WTC11 (cell line): ENCODE data around the gene PISD. TPM values are rescaled to one million over a fixed set of nuclear protein-coding genes. Genes with fewer than 3 reads are reported as not detected.

ENCODE experiments used
- ATAC-seq: fragments of 200-7000 bp; cut with Tn5 transposase; 2 replicates; pipeline ENCODE4 v1.10.0; 2021; ENCODE audit warnings: mild to moderate bottlenecking, moderate library complexity
- CTCF ChIA-PET: fragments of 300-600 bp; sonication (Branson Sonifier 250); formaldehyde crosslinking; loops from one replicate; lab custom pipeline; 2021; ENCODE audit warnings: antibody characterized with exemption; lab: Charles Lee
- POLR2A ChIA-PET: fragments of 350-600 bp; sonication (Branson Sonifier 250); formaldehyde crosslinking; loops from one replicate; lab custom pipeline; 2021; ENCODE audit warnings: antibody characterized with exemption; lab: Charles Lee
- DNase-seq: peaks from one replicate; pipeline ENCODE4 v3.0.0; 2021; ENCODE audit warnings: low spot score
- H3K27ac Mint-ChIP-seq: 2 replicates; pipeline ENCODE4 v1.8.0; 2021; ENCODE audit warnings: mixed read lengths
- H3K27me3 Mint-ChIP-seq: 2 replicates; pipeline ENCODE4 v1.8.0; 2021; ENCODE audit warnings: low read depth, mild to moderate bottlenecking, moderate library complexity, mixed read lengths
- H3K36me3 Mint-ChIP-seq: 2 replicates; pipeline ENCODE4 v1.8.0; 2021; ENCODE audit warnings: mixed read lengths
- H3K4me1 Mint-ChIP-seq: 2 replicates; pipeline ENCODE4 v1.8.0; 2022; ENCODE audit warnings: mixed read lengths
- H3K4me3 Mint-ChIP-seq: 2 replicates; pipeline ENCODE4 v1.8.0; 2021; ENCODE audit warnings: mild to moderate bottlenecking, moderate library complexity, mixed read lengths
- H3K9me3 Mint-ChIP-seq: 2 replicates; pipeline ENCODE4 v1.8.0; 2021; ENCODE audit warnings: mixed read lengths
- ATF1 ChIP-seq: sonication (generic); formaldehyde crosslinking; IDR thresholded peaks from 2 replicates; pipeline ENCODE4 v1.8.1; 2023; ENCODE audit warnings: mild to moderate bottlenecking, moderate library complexity, missing genetic modification reagents
- ELF4 ChIP-seq: sonication (generic); formaldehyde crosslinking; IDR thresholded peaks from 2 replicates; pipeline ENCODE4 v1.8.1; 2022; ENCODE audit warnings: low read depth, mild to moderate bottlenecking, moderate library complexity, missing genetic modification reagents
- ESRRA ChIP-seq: sonication (generic); formaldehyde crosslinking; IDR thresholded peaks from 2 replicates; pipeline ENCODE4 v1.8.1; 2022; ENCODE audit warnings: mild to moderate bottlenecking, missing genetic modification reagents, borderline replicate concordance
- ETV6 ChIP-seq: sonication (generic); formaldehyde crosslinking; IDR thresholded peaks from 2 replicates; pipeline ENCODE4 v1.8.1; 2022; ENCODE audit warnings: mild to moderate bottlenecking, missing genetic modification reagents
- GABPB1 ChIP-seq: sonication (generic); formaldehyde crosslinking; IDR thresholded peaks from 2 replicates; pipeline ENCODE4 v1.8.1; 2023; ENCODE audit warnings: mild to moderate bottlenecking, missing genetic modification reagents
- GRHL2 ChIP-seq: fragments of 250-450 bp; sonication (Bioruptor Pico); IDR thresholded peaks from 2 replicates; pipeline ENCODE4 v1.8.0; 2022; ENCODE audit warnings: mild to moderate bottlenecking, moderate library complexity; ENCODE audit not compliant: insufficient replicate concordance, severe bottlenecking
- GTF2I ChIP-seq: fragments of 250-450 bp; sonication (Bioruptor Pico); conservative IDR thresholded peaks from 2 replicates; pipeline ENCODE4 v1.4.0; 2021; ENCODE audit warnings: mild to moderate bottlenecking
- OVOL2 ChIP-seq: fragments of 250-450 bp; sonication (Bioruptor Pico); IDR thresholded peaks from 2 replicates; pipeline ENCODE4 v1.9.0; 2021; ENCODE audit warnings: mild to moderate bottlenecking, borderline replicate concordance
- SOX15 ChIP-seq: fragments of 250-450 bp; sonication (Bioruptor Pico); IDR thresholded peaks from 2 replicates; pipeline ENCODE4 v1.9.0; 2021; ENCODE audit warnings: mild to moderate bottlenecking
- ZNF416 ChIP-seq: fragments of 250-450 bp; sonication (Bioruptor Pico); IDR thresholded peaks from 2 replicates; pipeline ENCODE4 v1.9.0; 2021; ENCODE audit warnings: mild to moderate bottlenecking, inconsistent platforms
- ZNF671 ChIP-seq: fragments of 250-450 bp; sonication (Bioruptor Pico); IDR thresholded peaks from 2 replicates; pipeline ENCODE4 v1.8.0; 2021; ENCODE audit warnings: mild to moderate bottlenecking
- total RNA-seq: library from RNA; stranded (reverse); gene quantifications from 3 replicates; pipeline ENCODE4 v1.2.3, GENCODE V29; 2021
- TF ChIP-seq, protein P1 (sequence below): sonication (generic); formaldehyde crosslinking; IDR thresholded peaks from 2 replicates; pipeline ENCODE4 v1.8.1; 2022; ENCODE audit warnings: mild to moderate bottlenecking, moderate library complexity, missing genetic modification reagents
- TF ChIP-seq, protein P2 (sequence below): fragments of 250-450 bp; sonication (Bioruptor Pico); IDR thresholded peaks from 2 replicates; pipeline ENCODE4 v1.9.0; 2021; ENCODE audit warnings: mild to moderate bottlenecking
- TF ChIP-seq, protein P3 (sequence below): sonication (generic); formaldehyde crosslinking; IDR thresholded peaks from 2 replicates; pipeline ENCODE4 v1.8.0; 2022; ENCODE audit warnings: mild to moderate bottlenecking, missing genetic modification reagents
- TF ChIP-seq, protein P4 (sequence below): sonication (generic); formaldehyde crosslinking; IDR thresholded peaks from 2 replicates; pipeline ENCODE4 v1.8.0; 2022; ENCODE audit warnings: mild to moderate bottlenecking, missing genetic modification reagents
- TF ChIP-seq, protein P5 (sequence below): sonication (generic); formaldehyde crosslinking; IDR thresholded peaks from 2 replicates; pipeline ENCODE4 v1.8.0; 2022; ENCODE audit warnings: missing genetic modification reagents
- TF ChIP-seq, protein P6 (sequence below): sonication (generic); formaldehyde crosslinking; IDR thresholded peaks from 2 replicates; pipeline ENCODE4 v1.8.0; 2022; ENCODE audit warnings: mild to moderate bottlenecking, missing genetic modification reagents
- TF ChIP-seq, protein P7 (sequence below): fragments of 250-450 bp; sonication (Bioruptor Pico); conservative IDR thresholded peaks from 2 replicates; pipeline ENCODE4 v1.9.0; 2021; ENCODE audit warnings: mild to moderate bottlenecking

Gene PISD
- total RNA-seq, 1 experiment from 2014 or later, result 55.7 TPM

DNA sequence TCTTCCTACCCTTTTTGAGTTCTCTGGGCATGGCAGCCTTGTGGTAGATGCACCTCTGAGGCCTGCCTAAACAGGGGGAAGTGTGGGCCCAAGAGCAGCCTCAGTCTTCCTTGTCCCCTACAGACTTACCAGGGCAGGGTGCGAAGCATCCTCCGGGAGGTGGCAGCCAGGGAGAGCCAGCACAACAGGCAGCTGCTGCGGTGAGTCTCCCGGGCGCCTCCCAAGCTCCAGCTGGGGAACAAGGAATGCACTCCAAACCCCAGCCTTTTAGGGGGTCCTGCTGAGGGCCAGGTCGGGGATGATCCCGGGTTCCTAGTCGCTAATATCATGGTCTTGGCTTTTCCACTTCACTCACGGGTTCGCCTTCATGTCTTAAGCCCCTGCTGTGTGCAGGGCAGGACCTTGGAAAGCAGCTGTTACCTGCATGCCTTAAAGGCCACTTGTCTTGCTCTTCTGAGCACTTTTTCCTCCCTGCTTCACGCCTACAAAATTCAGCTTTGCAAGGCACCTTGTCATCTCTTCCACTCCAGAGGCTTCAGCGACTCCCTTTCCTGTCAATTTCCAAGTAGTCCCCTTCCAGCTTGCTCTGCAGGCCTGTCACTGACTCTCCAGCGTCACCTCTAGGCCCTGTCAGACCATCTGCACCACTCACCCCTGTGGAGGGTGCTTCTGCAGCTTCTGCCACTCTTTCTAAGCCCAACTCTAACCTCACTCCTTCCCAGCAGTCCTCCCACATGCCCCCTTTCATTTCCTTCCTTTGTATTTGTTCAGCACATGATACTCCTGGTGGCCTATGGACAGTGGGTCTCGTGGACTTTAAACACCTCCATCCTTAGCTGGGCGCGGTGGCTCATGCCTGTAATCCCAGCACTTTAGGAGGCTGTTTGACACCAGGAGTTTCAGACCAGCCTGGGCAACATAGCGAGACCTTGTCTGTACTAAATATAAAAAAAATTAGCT is 57.0 kb downstream of the PISD start:
- no peak for DNase-seq

More for the DNA sequence above, 57.0 kb downstream of the PISD start:
- H3K4me1 Mint-ChIP-seq, result no peaks in the 10 kb centered on the region
- H3K27me3 Mint-ChIP-seq, result no peaks in the 10 kb centered on the region; the same call in 1 of the 2 replicates
- no peak for ATAC-seq
- no peaks in the 10 kb centered on the region for H3K9me3 Mint-ChIP-seq
- H3K36me3 Mint-ChIP-seq, result no peaks in the 10 kb centered on the region
- H3K4me3 Mint-ChIP-seq, result no peak overlapping the region
- POLR2A ChIA-PET, result interaction anchor here (0.5 to 1.0 kb wide), 2 partner anchors 8 to 55 kb away, joined by 3 read pairs; no protein-coding TSS in a partner anchor
- CTCF ChIA-PET, result interaction anchor here (2.0 kb wide), 1 partner anchor 9 kb away, joined by 10 read pairs; no protein-coding TSS in a partner anchor
- TF ChIP-seq OVOL2 (no peak), ZNF416 (CRISPR knock-in tag) (no peak), ZNF671 (CRISPR knock-in tag) (no peak), ATF1 (no peak), GABPB1 (CRISPR knock-in tag) (no peak), ELF4 (CRISPR knock-in tag) (no peak), SOX15 (CRISPR knock-in tag) (no peak), GRHL2 (CRISPR knock-in tag) (no peak), ESRRA (CRISPR knock-in tag) (no peak), ETV6 (CRISPR knock-in tag) (no peak), GTF2I (CRISPR knock-in tag) (no peak)
- TF ChIP-seq, protein P1, sequence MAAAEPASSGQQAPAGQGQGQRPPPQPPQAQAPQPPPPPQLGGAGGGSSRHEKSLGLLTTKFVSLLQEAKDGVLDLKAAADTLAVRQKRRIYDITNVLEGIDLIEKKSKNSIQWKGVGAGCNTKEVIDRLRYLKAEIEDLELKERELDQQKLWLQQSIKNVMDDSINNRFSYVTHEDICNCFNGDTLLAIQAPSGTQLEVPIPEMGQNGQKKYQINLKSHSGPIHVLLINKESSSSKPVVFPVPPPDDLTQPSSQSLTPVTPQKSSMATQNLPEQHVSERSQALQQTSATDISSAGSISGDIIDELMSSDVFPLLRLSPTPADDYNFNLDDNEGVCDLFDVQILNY (CRISPR knock-in tag), result no peak
- TF ChIP-seq, protein P2, sequence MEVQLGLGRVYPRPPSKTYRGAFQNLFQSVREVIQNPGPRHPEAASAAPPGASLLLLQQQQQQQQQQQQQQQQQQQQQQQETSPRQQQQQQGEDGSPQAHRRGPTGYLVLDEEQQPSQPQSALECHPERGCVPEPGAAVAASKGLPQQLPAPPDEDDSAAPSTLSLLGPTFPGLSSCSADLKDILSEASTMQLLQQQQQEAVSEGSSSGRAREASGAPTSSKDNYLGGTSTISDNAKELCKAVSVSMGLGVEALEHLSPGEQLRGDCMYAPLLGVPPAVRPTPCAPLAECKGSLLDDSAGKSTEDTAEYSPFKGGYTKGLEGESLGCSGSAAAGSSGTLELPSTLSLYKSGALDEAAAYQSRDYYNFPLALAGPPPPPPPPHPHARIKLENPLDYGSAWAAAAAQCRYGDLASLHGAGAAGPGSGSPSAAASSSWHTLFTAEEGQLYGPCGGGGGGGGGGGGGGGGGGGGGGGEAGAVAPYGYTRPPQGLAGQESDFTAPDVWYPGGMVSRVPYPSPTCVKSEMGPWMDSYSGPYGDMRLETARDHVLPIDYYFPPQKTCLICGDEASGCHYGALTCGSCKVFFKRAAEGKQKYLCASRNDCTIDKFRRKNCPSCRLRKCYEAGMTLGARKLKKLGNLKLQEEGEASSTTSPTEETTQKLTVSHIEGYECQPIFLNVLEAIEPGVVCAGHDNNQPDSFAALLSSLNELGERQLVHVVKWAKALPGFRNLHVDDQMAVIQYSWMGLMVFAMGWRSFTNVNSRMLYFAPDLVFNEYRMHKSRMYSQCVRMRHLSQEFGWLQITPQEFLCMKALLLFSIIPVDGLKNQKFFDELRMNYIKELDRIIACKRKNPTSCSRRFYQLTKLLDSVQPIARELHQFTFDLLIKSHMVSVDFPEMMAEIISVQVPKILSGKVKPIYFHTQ (CRISPR knock-in tag), result no peak
- TF ChIP-seq, protein P3, sequence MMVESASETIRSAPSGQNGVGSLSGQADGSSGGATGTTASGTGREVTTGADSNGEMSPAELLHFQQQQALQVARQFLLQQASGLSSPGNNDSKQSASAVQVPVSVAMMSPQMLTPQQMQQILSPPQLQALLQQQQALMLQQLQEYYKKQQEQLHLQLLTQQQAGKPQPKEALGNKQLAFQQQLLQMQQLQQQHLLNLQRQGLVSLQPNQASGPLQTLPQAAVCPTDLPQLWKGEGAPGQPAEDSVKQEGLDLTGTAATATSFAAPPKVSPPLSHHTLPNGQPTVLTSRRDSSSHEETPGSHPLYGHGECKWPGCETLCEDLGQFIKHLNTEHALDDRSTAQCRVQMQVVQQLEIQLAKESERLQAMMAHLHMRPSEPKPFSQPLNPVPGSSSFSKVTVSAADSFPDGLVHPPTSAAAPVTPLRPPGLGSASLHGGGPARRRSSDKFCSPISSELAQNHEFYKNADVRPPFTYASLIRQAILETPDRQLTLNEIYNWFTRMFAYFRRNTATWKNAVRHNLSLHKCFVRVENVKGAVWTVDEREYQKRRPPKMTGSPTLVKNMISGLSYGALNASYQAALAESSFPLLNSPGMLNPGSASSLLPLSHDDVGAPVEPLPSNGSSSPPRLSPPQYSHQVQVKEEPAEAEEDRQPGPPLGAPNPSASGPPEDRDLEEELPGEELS, result no peak
- TF ChIP-seq, protein P4, sequence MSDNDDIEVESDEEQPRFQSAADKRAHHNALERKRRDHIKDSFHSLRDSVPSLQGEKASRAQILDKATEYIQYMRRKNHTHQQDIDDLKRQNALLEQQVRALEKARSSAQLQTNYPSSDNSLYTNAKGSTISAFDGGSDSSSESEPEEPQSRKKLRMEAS (CRISPR knock-in tag), result no peak
- TF ChIP-seq, protein P5, sequence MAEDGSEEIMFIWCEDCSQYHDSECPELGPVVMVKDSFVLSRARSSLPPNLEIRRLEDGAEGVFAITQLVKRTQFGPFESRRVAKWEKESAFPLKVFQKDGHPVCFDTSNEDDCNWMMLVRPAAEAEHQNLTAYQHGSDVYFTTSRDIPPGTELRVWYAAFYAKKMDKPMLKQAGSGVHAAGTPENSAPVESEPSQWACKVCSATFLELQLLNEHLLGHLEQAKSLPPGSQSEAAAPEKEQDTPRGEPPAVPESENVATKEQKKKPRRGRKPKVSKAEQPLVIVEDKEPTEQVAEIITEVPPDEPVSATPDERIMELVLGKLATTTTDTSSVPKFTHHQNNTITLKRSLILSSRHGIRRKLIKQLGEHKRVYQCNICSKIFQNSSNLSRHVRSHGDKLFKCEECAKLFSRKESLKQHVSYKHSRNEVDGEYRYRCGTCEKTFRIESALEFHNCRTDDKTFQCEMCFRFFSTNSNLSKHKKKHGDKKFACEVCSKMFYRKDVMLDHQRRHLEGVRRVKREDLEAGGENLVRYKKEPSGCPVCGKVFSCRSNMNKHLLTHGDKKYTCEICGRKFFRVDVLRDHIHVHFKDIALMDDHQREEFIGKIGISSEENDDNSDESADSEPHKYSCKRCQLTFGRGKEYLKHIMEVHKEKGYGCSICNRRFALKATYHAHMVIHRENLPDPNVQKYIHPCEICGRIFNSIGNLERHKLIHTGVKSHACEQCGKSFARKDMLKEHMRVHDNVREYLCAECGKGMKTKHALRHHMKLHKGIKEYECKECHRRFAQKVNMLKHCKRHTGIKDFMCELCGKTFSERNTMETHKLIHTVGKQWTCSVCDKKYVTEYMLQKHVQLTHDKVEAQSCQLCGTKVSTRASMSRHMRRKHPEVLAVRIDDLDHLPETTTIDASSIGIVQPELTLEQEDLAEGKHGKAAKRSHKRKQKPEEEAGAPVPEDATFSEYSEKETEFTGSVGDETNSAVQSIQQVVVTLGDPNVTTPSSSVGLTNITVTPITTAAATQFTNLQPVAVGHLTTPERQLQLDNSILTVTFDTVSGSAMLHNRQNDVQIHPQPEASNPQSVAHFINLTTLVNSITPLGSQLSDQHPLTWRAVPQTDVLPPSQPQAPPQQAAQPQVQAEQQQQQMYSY (CRISPR knock-in tag), result no peak
- TF ChIP-seq, protein P6, sequence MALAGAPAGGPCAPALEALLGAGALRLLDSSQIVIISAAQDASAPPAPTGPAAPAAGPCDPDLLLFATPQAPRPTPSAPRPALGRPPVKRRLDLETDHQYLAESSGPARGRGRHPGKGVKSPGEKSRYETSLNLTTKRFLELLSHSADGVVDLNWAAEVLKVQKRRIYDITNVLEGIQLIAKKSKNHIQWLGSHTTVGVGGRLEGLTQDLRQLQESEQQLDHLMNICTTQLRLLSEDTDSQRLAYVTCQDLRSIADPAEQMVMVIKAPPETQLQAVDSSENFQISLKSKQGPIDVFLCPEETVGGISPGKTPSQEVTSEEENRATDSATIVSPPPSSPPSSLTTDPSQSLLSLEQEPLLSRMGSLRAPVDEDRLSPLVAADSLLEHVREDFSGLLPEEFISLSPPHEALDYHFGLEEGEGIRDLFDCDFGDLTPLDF (CRISPR knock-in tag), result no peak
- TF ChIP-seq, protein P7, sequence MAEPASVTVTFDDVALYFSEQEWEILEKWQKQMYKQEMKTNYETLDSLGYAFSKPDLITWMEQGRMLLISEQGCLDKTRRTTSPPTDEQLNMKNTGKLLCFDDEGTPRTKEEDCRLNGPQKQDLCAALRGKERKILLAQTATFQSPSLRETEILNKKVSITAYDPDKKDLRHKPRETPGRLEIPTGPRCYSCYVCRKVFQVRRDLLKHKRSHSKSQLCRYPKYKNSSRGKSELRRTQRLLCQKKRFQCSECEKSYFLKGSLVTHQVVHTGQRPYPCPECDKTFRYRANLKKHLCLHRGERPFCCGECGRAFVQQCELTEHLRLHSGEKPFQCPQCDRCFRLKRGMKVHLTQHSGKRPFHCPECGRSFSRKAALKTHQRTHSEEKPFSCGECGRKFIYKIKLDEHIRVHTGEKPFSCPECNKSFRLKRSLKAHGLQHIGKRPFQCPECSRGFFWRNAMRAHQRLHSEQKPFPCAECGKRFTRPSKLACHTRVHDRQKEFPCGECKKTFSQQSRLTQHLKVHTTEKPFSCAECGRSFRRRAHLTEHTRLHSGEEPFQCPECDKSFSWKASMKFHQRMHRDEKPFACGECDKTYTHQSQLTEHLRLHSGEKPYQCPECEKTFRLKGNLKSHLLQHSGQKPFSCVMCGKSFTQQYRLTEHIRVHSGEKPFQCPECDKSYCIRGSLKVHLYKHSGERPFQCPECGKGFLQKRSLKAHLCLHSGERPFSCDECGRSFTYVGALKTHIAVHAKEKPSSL (CRISPR knock-in tag), result no peak
- peak overlapping the region; percentile 60; the same call in 1 of the 2 replicates for H3K27ac Mint-ChIP-seq
